GM23248 (cell line): ENCODE data around the gene PSMB10. TPM values are rescaled to one million over a fixed set of nuclear protein-coding genes. Genes with fewer than 3 reads are reported as not detected.

ENCODE experiments used
- DNase-seq: peaks from one replicate; pipeline ENCODE4 v3.0.0-alpha.2; 2015
- H2AFZ ChIP-seq: fragments of 200-600 bp; sonication (generic); 2 replicates; pipeline ENCODE4 v1.6.1; 2016; ENCODE audit warnings: antibody characterized with exemption
- H3F3A ChIP-seq: fragments of 200-600 bp; sonication (generic); 2 replicates; pipeline ENCODE4 v1.6.1; 2016; ENCODE audit warnings: mild to moderate bottlenecking, antibody characterized with exemption, mixed run types; ENCODE audit not compliant: insufficient read depth
- H3K27ac ChIP-seq: fragments of 200-600 bp; sonication (generic); 2 replicates; pipeline ENCODE4 v1.5.1; 2016; ENCODE audit warnings: mild to moderate bottlenecking
- H3K27me3 ChIP-seq: fragments of 200-600 bp; sonication (generic); replicated peaks from 2 replicates; pipeline ENCODE4 v1.6.1; 2016; ENCODE audit warnings: mild to moderate bottlenecking; ENCODE audit not compliant: insufficient read depth
- H3K36me3 ChIP-seq: fragments of 200-600 bp; sonication (generic); 2 replicates; pipeline ENCODE4 v1.6.1; 2016; ENCODE audit warnings: low read depth, mild to moderate bottlenecking
- H3K4me1 ChIP-seq: fragments of 200-600 bp; sonication (generic); 2 replicates; pipeline ENCODE4 v1.6.1; 2016; ENCODE audit warnings: mild to moderate bottlenecking; ENCODE audit not compliant: insufficient read depth
- H3K4me2 ChIP-seq: fragments of 200-600 bp; sonication (generic); one replicate; pipeline ENCODE4 v1.6.1; 2016; ENCODE audit warnings: mild to moderate bottlenecking; ENCODE audit not compliant: unreplicated experiment
- H3K4me3 ChIP-seq: fragments of 200-600 bp; sonication (generic); 2 replicates; pipeline ENCODE4 v1.5.1; 2016; ENCODE audit warnings: mild to moderate bottlenecking
- H3K79me2 ChIP-seq: fragments of 200-600 bp; sonication (generic); 2 replicates; pipeline ENCODE4 v1.6.1; 2016; ENCODE audit warnings: mild to moderate bottlenecking; ENCODE audit not compliant: insufficient read depth
- H3K9ac ChIP-seq: fragments of 200-600 bp; sonication (generic); 2 replicates; pipeline ENCODE4 v1.6.1; 2016; ENCODE audit warnings: mild to moderate bottlenecking
- H3K9me2 ChIP-seq: fragments of 200-600 bp; sonication (generic); 2 replicates; pipeline ENCODE4 v1.6.1; 2016; ENCODE audit warnings: mixed run types, mild to moderate bottlenecking, moderate library complexity; ENCODE audit not compliant: insufficient read depth
- H3K9me3 ChIP-seq: fragments of 200-600 bp; sonication (generic); one replicate; pipeline ENCODE4 v1.6.1; 2017; ENCODE audit warnings: low read depth
- H4K20me1 ChIP-seq: fragments of 200-600 bp; sonication (generic); 2 replicates; pipeline ENCODE4 v1.6.0; 2016; ENCODE audit not compliant: insufficient read depth
- EZH2 ChIP-seq: fragments of 200-600 bp; sonication (generic); IDR thresholded peaks from 2 replicates; pipeline ENCODE4 v1.6.1; 2018; ENCODE audit warnings: antibody characterized with exemption, mild to moderate bottlenecking; ENCODE audit not compliant: insufficient read depth, poor library complexity, severe bottlenecking
- EZH2phosphoT487 ChIP-seq: fragments of 200-600 bp; sonication (generic); IDR thresholded peaks from 2 replicates; pipeline ENCODE4 v1.6.1; 2018; ENCODE audit warnings: antibody characterized with exemption, moderate library complexity, mild to moderate bottlenecking, low read depth; ENCODE audit not compliant: insufficient read depth
- WGBS, 2 experiments: methylation state at CpG; one replicate each; pipeline ENCODE4 v1.1.6; 2015 to 2017; ENCODE audit warnings: low lambda C conversion rate in 2 of 2, low coverage in 1 of 2; ENCODE audit errors: missing lambda C conversion rate in 2 of 2; 5-methylcytosine and 5-hydroxymethylcytosine counted together
- in situ Hi-C: fragments of 300-500 bp; cut with MboI; formaldehyde crosslinking; loops from 2 replicates; pipeline ENCODE4 v1.15.0; 2020
- polyA plus RNA-seq: library from polyadenylated mRNA; unstranded; fragments of >200 nt; fragmentation: Nextera tagmentation; extraction: Ambion mirVana; gene quantifications from 2 replicates; pipeline ENCODE4 v1.2.1, GENCODE V29; 2016
- total RNA-seq: library from RNA; depleted of rRNA; stranded (reverse); fragments of >200 nt; shearing (Covaris generic); gene quantifications from 2 replicates; pipeline ENCODE4 v1.2.3, GENCODE V29; 2014; rRNA removed

The PSMB10 gene
- total RNA-seq (18.9 and 24.8 TPM in 2 replicates), polyA plus RNA-seq (49.8 and 55.1 TPM in 2 replicates)

- Histone ChIP-seq H3K4me2 (peak within 1 kb of the TSS; percentile 91), H3K9me2 (no peaks in the 10 kb centered on the region), H3K9me3 (no peaks in the 10 kb centered on the region), H3F3A (peaks cover 24% of the 10 kb centered on the region), H2AFZ (peak within 1 kb of the TSS; percentile 69), H3K27ac (peak within 1 kb of the TSS; percentile 79), H3K79me2 (0 out of 2 replicates have a peak, but pooled peaks cover 3% of the 10 kb centered on the region), H3K27me3 (no peaks in the 10 kb centered on the region), H3K4me1 (peaks cover 15% of the 10 kb centered on the region), H3K4me3 (peak within 1 kb of the TSS; percentile 92), H3K36me3 (peaks cover 3% of the 10 kb centered on the region; the same call in 1 of the 2 replicates), H4K20me1 (no peaks in the 10 kb centered on the region), H3K9ac (peak within 1 kb of the TSS; percentile 92)
- WGBS, 2 experiments: 1% methylated on average over 48 to 53 of the region's 54 CpGs
- DNase-seq: peak; percentile 59
- in situ Hi-C loops: no loop called here
- TF ChIP-seq EZH2: no peak
- no peak for TF ChIP-seq EZH2phosphoT487
These were observed at the start of gene PSMB10 for GRCh38 chr16:67936124-67936879. Gene PSMB10 (minus strand): TSS chr16:67936850. CDS start chr16:67936749, 101 bp downstream.

GRCh38 chr16:67982011-67982696, 45.5 kb upstream of the PSMB10 start:
- Histone ChIP-seq H3K79me2 (no peaks in the 10 kb centered on the region), H3K4me2 (no peak overlapping the region), H3K4me1 (no peaks in the 10 kb centered on the region), H4K20me1 (no peaks in the 10 kb centered on the region), H3F3A (no peaks in the 10 kb centered on the region), H3K9me2 (no peaks in the 10 kb centered on the region), H3K9me3 (no peaks in the 10 kb centered on the region), H2AFZ (no peak overlapping the region), H3K27me3 (no peaks in the 10 kb centered on the region), H3K4me3 (no peak overlapping the region), H3K9ac (no peak overlapping the region), H3K36me3 (no peaks in the 10 kb centered on the region), H3K27ac (no peak overlapping the region)
- in situ Hi-C loops: no loop called here
- DNase-seq: no peak
- TF ChIP-seq EZH2 (no peak), EZH2phosphoT487 (no peak)
- 91 to 94% methylated on average over 32 to 49 of the region's 49 CpGs for WGBS, 2 experiments

- Histone ChIP-seq H3K9ac (no peak within 1 kb of the TSS), H3K79me2 (no peaks in the 10 kb centered on the region), H3K27ac (no peak within 1 kb of the TSS), H3K9me2 (no peaks in the 10 kb centered on the region), H3K9me3 (no peaks in the 10 kb centered on the region), H3K4me3 (no peak within 1 kb of the TSS), H3K36me3 (no peaks in the 10 kb centered on the region), H3F3A (no peaks in the 10 kb centered on the region), H2AFZ (no peak within 1 kb of the TSS), H3K4me2 (no peak within 1 kb of the TSS), H3K4me1 (no peaks in the 10 kb centered on the region), H3K27me3 (no peaks in the 10 kb centered on the region), H4K20me1 (no peaks in the 10 kb centered on the region)
- TF ChIP-seq EZH2phosphoT487 (no peak), EZH2 (no peak)
- 56 to 65% methylated on average over 34 to 60 of the region's 62 CpGs for WGBS, 2 experiments
- in situ Hi-C loops: no loop called here
- DNase-seq: no peak
These were observed 43.5 kb upstream of the PSMB10 start, which contains the start of gene DPEP3 for GRCh38 chr16:67979955-67980678. Gene DPEP3 (minus strand): TSS chr16:67980499. CDS start chr16:67980380, 119 bp downstream.
